Right lobe of liver (tissue), 6 donors: ENCODE measurements around the gene SLCO3A1. TPM values are rescaled to one million over a fixed set of nuclear protein-coding genes. Genes with fewer than 3 reads are reported as not detected.

Source experiments
- ATAC-seq, 4 donors: fragments of 200-7000 bp; cut with Tn5 transposase; one replicate each; pipeline ENCODE4 v1.9.1; 2020; ENCODE audit warnings: mild to moderate bottlenecking in 4 of 4, moderate library complexity in 4 of 4
- DNase-seq, 3 donors: peaks; one replicate each; pipeline ENCODE4 v3.0.0-alpha.2; 2020
- H3K27ac ChIP-seq, 3 donors: fragments of 200-600 bp; one replicate each; pipeline ENCODE4 v1.8.0; 2022
- H3K27me3 ChIP-seq, 2 donors: fragments of 200-600 bp; one replicate each; pipeline ENCODE4 v1.8.0; 2022
- H3K36me3 ChIP-seq, 4 donors: fragments of 200-600 bp; sonication (generic) in 1 of 4; one replicate each; pipeline versions ENCODE4 v1.5.1 to v1.8.0; 2017 to 2022; ENCODE audit warnings: control low read depth in 1 of 4
- H3K4me1 ChIP-seq, 4 donors: fragments of 200-600 bp; sonication (generic) in 1 of 4; one replicate each; pipeline versions ENCODE4 v1.5.1 to v1.8.0; 2017 to 2022; ENCODE audit warnings: control low read depth in 1 of 4
- H3K4me3 ChIP-seq, 3 donors: fragments of 200-600 bp; one replicate each; pipeline ENCODE4 v1.8.0; 2022
- H3K9me3 ChIP-seq, 4 donors: fragments of 200-600 bp; sonication (generic) in 1 of 4; one replicate each; pipeline versions ENCODE4 v1.5.1 to v1.8.0; 2017 to 2022; ENCODE audit warnings: control low read depth in 1 of 4
- POLR2A ChIP-seq: fragments of 450-650 bp; IDR thresholded peaks from one replicate; pipeline ENCODE4 v1.6.1; 2017; ENCODE audit warnings: antibody characterized with exemption, mild to moderate bottlenecking
- WGBS: methylation state at CpG from one replicate; pipeline ENCODE4 v1.1.6; 2018; ENCODE audit warnings: low coverage, low lambda C conversion rate; ENCODE audit not compliant: insufficient coverage; ENCODE audit errors: missing lambda C conversion rate; 5-methylcytosine and 5-hydroxymethylcytosine counted together
- intact Hi-C, 2 donors: fragments of 100-400 bp; cut with DNase I; formaldehyde crosslinking; loops; one replicate each; pipeline versions ENCODE4 v1.11.2 to v1.14.1; 2022
- total RNA-seq, 6 experiments: library from RNA; depleted of rRNA in 2 of 6; stranded (reverse); fragments of >200 nt in 2 of 6; fragmentation: NEBNext Ultra II Directional in 3 of 6; extraction: Animal tissue kit (Norgen Biotek cat#: 25700) in 3 of 6; gene quantifications; one replicate each; pipeline versions ENCODE4 v1.1.0 to v1.2.4, GENCODE V29; 2016 to 2023
- TF ChIP-seq, protein P1 (sequence below), 4 donors: fragments of 200-600 bp in 3 of 4; fragments of 450-650 bp in 1 of 4; IDR thresholded peaks; one replicate each; pipeline versions ENCODE4 v1.5.1 to v1.8.0; 2016 to 2022; ENCODE audit warnings: antibody characterized with exemption in 4 of 4, mild to moderate bottlenecking in 2 of 4
- donor health status: DM: no; HTN: yes; CAD: no.
- donor health status: DM: no; HTN: no; CAD: no.
- donor health status: DM: no; HTN: no; CAD: no.
- donor health status: DM: no; HTN: yes; CAD: no.
- donor health status: DM: no; HTN: yes; CAD: no.

The SLCO3A1 gene
- total RNA-seq, 6 experiments from 2014 or later, result 2.4 to 7.7 (median 3.7) TPM

DNA sequence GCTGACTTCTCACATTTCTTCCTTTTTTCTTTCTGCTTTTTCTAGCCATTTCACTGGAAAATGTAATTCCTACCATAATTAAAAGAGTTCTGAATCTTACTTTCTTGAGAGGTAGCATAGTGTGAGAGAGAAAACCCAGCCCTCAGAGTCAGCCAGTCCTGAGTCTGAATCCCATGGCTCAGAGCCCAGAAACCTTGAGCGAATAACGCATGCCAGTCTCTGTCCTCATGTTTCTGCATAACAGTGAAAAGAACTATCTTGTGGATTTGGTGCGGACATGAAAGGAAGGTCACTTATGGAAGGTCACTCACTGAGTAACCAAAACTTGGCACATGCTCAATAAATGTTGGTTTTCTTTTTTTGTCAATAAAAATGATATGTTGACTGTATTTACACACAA lies 29.3 kb upstream of the SLCO3A1 start:
- no peak for TF ChIP-seq POLR2A
- TF ChIP-seq, protein P1, sequence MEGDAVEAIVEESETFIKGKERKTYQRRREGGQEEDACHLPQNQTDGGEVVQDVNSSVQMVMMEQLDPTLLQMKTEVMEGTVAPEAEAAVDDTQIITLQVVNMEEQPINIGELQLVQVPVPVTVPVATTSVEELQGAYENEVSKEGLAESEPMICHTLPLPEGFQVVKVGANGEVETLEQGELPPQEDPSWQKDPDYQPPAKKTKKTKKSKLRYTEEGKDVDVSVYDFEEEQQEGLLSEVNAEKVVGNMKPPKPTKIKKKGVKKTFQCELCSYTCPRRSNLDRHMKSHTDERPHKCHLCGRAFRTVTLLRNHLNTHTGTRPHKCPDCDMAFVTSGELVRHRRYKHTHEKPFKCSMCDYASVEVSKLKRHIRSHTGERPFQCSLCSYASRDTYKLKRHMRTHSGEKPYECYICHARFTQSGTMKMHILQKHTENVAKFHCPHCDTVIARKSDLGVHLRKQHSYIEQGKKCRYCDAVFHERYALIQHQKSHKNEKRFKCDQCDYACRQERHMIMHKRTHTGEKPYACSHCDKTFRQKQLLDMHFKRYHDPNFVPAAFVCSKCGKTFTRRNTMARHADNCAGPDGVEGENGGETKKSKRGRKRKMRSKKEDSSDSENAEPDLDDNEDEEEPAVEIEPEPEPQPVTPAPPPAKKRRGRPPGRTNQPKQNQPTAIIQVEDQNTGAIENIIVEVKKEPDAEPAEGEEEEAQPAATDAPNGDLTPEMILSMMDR (IDR thresholded peaks at IDR 0.05), result no peak
- Histone ChIP-seq H3K36me3 (no peaks in the 10 kb centered on the region), H3K4me1 (no peaks in the 10 kb centered on the region), H3K27ac (no peak overlapping the region), H3K9me3 (no peaks in the 10 kb centered on the region), H3K27me3 (no peaks in the 10 kb centered on the region), H3K4me3 (no peak overlapping the region)
- ATAC-seq (no peak), DNase-seq (no peak)
- 31% methylated on average over 3 of the region's 3 CpGs for WGBS
- intact Hi-C loops, result no loop called here

DNA sequence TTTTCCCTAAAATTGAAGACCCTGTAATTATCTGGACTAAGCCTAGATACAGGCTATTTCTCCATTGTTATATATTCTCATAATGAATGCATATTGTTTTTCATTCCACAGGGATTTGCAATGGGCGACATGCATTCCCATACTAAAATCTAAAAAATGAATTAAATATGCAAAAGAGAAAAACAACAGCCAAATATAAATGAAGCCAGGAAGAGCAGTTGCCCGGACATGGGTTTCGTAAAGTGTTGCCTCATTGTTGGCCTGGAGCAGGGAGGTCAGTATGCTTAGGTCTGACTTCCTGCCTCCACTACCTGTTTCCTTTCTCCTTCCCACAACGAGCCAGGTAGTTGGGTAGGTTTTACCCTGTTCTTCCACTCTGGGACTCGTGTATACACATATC lies 27.1 kb upstream of the SLCO3A1 start:
- Histone ChIP-seq H3K27ac (no peak overlapping the region), H3K4me1 (no peaks in the 10 kb centered on the region), H3K4me3 (no peak overlapping the region), H3K36me3 (no peaks in the 10 kb centered on the region), H3K27me3 (no peaks in the 10 kb centered on the region), H3K9me3 (no peaks in the 10 kb centered on the region)
- 32% methylated on average over 5 of the region's 5 CpGs for WGBS
- TF ChIP-seq, protein P1 (IDR thresholded peaks at IDR 0.05), result no peak
- no peak for TF ChIP-seq POLR2A
- DNase-seq (no peak), ATAC-seq (no peak)
- intact Hi-C loops, result no loop called here

DNA sequence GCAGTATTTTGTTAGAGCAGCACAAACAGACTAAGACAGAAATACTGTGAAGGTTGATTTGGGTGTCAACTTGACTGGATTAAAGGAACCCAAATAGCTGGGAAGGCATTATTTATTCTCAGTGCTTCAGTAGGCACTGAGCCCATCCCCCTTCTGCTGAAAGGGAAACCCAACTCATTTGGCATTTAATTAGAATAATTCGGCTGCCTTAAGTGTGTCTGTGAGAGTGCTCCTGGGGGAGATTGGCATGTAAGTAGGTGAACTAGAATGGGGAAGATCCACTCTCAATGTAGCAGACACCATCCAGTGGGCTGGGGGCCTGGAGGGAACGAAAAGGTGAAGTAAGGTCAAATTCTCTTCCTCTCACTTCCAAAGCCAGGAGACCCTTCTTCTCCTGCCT lies 20.5 kb upstream of the SLCO3A1 start:
- H3K27me3 ChIP-seq, result no peaks in the 10 kb centered on the region
- TF ChIP-seq, protein P1 (IDR thresholded peaks at IDR 0.05), result no peak
- no peak for TF ChIP-seq POLR2A
- intact Hi-C loops, result no loop called here
- no peak for ATAC-seq
- H3K4me1 ChIP-seq, result no peaks in the 10 kb centered on the region
- H3K9me3 ChIP-seq, result no peaks in the 10 kb centered on the region
- DNase-seq, result no peak
- no peak overlapping the region for H3K4me3 ChIP-seq
- no peaks in the 10 kb centered on the region for H3K36me3 ChIP-seq
- WGBS, result 46% methylated on average over 2 of the region's 2 CpGs
- H3K27ac ChIP-seq, result no peak overlapping the region

DNA sequence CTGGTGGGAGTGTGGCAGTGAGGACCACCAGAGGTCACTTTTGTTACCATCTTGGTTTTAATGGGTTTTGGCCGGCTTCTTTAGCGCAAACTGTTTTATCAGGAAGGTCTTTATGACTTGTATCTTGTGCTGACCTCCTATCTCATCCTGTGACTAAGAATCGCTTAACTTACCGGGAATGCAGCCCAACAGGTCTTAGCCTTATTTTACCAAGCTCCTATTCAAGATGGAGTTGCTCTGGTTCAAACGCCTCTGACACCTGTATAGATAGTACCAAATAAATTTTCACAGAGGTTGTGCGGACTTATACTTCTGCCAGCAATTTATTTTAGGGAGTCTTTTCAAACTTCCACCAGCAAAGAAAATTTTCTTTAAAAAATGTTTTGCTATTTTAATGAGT lies 13.6 kb upstream of the SLCO3A1 start:
- Histone ChIP-seq H3K4me3 (no peak overlapping the region), H3K36me3 (no peaks in the 10 kb centered on the region), H3K9me3 (no peaks in the 10 kb centered on the region), H3K27me3 (no peaks in the 10 kb centered on the region), H3K4me1 (no peaks in the 10 kb centered on the region), H3K27ac (no peak overlapping the region)
- TF ChIP-seq, protein P1 (IDR thresholded peaks at IDR 0.05), result no peak
- no peak for TF ChIP-seq POLR2A
- DNase-seq, result no peak
- no peak for ATAC-seq
- 68% methylated on average over 5 of the region's 6 CpGs for WGBS
- intact Hi-C loops, result loop anchor here in 1 of 2 donors (10.0 kb wide), 1 partner anchor 235 kb away; no protein-coding TSS in a partner anchor

DNA sequence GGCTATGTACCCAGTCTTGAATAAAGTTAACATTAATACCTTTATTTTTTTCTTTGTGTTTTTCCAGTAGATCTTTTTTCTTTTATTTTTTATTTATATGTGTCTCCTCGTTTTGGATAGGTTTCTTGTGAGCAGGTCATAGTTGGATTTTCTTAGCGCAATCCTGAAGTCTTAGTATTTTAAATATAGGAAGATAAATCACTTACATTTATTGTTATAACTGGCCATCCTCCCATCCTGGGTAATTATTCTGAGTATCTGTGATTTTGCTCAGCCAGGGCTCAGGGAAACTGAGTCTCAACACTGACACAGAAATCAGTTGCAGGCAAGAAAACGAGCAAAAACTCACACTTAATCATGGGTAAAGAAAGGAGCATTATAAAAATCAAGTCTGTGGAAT lies 11.6 kb upstream of the SLCO3A1 start:
- Histone ChIP-seq H3K27ac (no peak overlapping the region), H3K4me3 (no peak overlapping the region), H3K4me1 (no peaks in the 10 kb centered on the region), H3K36me3 (no peaks in the 10 kb centered on the region), H3K27me3 (no peaks in the 10 kb centered on the region), H3K9me3 (no peaks in the 10 kb centered on the region)
- intact Hi-C loops, result loop anchor here in 1 of 2 donors (10.0 kb wide), 1 partner anchor 233 kb away; no protein-coding TSS in a partner anchor
- no peak for TF ChIP-seq POLR2A
- TF ChIP-seq, protein P1 (IDR thresholded peaks at IDR 0.05), result no peak
- DNase-seq, result no peak
- 60% methylated on average over 3 of the region's 3 CpGs for WGBS
- ATAC-seq, result no peak
